HepG2 (cell line): Measurements from ENCODE around the gene TNXB. TPM values are rescaled to one million over a fixed set of nuclear protein-coding genes. Genes with fewer than 3 reads are reported as not detected.
A peak's percentile ranks its signal among the peaks of the same experiment; 100 is the strongest.

Source experiments
- ELF3 ChIP-seq: IDR thresholded peaks from 2 replicates; pipeline ENCODE4 v1.6.1; 2016; ENCODE audit warnings: missing genetic modification reagents, missing compliant biosample characterization
- HCFC1 ChIP-seq: fragments of 150-350 bp; IDR thresholded peaks from 2 replicates; pipeline ENCODE4 v1.6.1; 2014; ENCODE audit warnings: low read depth, low read length
- JUNB ChIP-seq: sonication (generic); formaldehyde crosslinking; IDR thresholded peaks from 2 replicates; pipeline ENCODE4 v1.8.0; 2022; ENCODE audit warnings: missing genetic modification reagents, mild to moderate bottlenecking, borderline replicate concordance
- KLF9 ChIP-seq: IDR thresholded peaks from 2 replicates; pipeline ENCODE4 v1.6.1; 2016; ENCODE audit warnings: low read depth
- MIXL1 ChIP-seq: IDR thresholded peaks from 2 replicates; pipeline ENCODE4 v1.6.1; 2016
- NAIF1 ChIP-seq: sonication (generic); formaldehyde crosslinking; IDR thresholded peaks from 2 replicates; pipeline ENCODE4 v1.5.0; 2020; ENCODE audit warnings: mild to moderate bottlenecking, missing genetic modification reagents, borderline replicate concordance
- PITX1 ChIP-seq: sonication (generic); formaldehyde crosslinking; IDR thresholded peaks from 2 replicates; pipeline ENCODE4 v1.5.1; 2020; ENCODE audit warnings: mild to moderate bottlenecking, missing genetic modification reagents
- SAFB2 ChIP-seq: sonication (generic); formaldehyde crosslinking; IDR thresholded peaks from 2 replicates; pipeline ENCODE4 v1.5.1; 2020; ENCODE audit warnings: missing genetic modification reagents, low read depth, mild to moderate bottlenecking, borderline replicate concordance
- SMAD1 ChIP-seq: sonication (generic); formaldehyde crosslinking; IDR thresholded peaks from 2 replicates; pipeline ENCODE4 v1.4.0; 2020; ENCODE audit warnings: missing genetic modification reagents, low read depth, mild to moderate bottlenecking, borderline replicate concordance
- SMAD9 ChIP-seq: sonication (generic); formaldehyde crosslinking; IDR thresholded peaks from 2 replicates; pipeline ENCODE4 v1.5.1; 2020; ENCODE audit warnings: mild to moderate bottlenecking, missing genetic modification reagents
- SOX6 ChIP-seq, 2 experiments: fragments of 450-650 bp in 1 of 2; sonication (generic) in 1 of 2; formaldehyde crosslinking in 1 of 2; IDR thresholded peaks; 2 replicates each; pipeline versions ENCODE4 v1.4.0 to v1.6.1; 2017 to 2020; ENCODE audit warnings: antibody characterized with exemption in 1 of 2, mild to moderate bottlenecking in 1 of 2, missing genetic modification reagents in 1 of 2
- SSRP1 ChIP-seq: IDR thresholded peaks from 2 replicates; pipeline ENCODE4 v1.6.1; 2016; ENCODE audit warnings: control low read depth
- THYN1 ChIP-seq: sonication (generic); formaldehyde crosslinking; IDR thresholded peaks from 2 replicates; pipeline ENCODE4 v1.8.1; 2023; ENCODE audit warnings: low read depth, mild to moderate bottlenecking, moderate library complexity, missing genetic modification reagents, borderline replicate concordance
- ZBTB33 ChIP-seq: sonication (generic); formaldehyde crosslinking; IDR thresholded peaks from 2 replicates; pipeline ENCODE4 v1.4.0; 2020; ENCODE audit warnings: missing genetic modification reagents
- ZFP82 ChIP-seq: sonication (generic); formaldehyde crosslinking; IDR thresholded peaks from 2 replicates; pipeline ENCODE4 v1.5.1; 2020; ENCODE audit warnings: mild to moderate bottlenecking, missing genetic modification reagents, borderline replicate concordance
- ZNF124 ChIP-seq: sonication (generic); formaldehyde crosslinking; IDR thresholded peaks from 2 replicates; pipeline ENCODE4 v1.4.0; 2020; ENCODE audit warnings: missing genetic modification reagents
- ZNF292 ChIP-seq: sonication (generic); formaldehyde crosslinking; IDR thresholded peaks from 2 replicates; pipeline ENCODE4 v1.8.1; 2022; ENCODE audit warnings: mild to moderate bottlenecking, low read depth, missing genetic modification reagents, borderline replicate concordance
- ZNF550 ChIP-seq: sonication (generic); formaldehyde crosslinking; IDR thresholded peaks from 2 replicates; pipeline ENCODE4 v1.4.0; 2020; ENCODE audit warnings: mild to moderate bottlenecking, missing genetic modification reagents, borderline replicate concordance
- ZNF776 ChIP-seq: sonication (generic); formaldehyde crosslinking; IDR thresholded peaks from 2 replicates; pipeline ENCODE4 v1.4.0; 2020; ENCODE audit warnings: mild to moderate bottlenecking, missing genetic modification reagents
- ZSCAN9 ChIP-seq: IDR thresholded peaks from 2 replicates; pipeline ENCODE4 v1.6.1; 2016; ENCODE audit warnings: borderline replicate concordance
- polyA plus RNA-seq, 8 experiments: library from polyadenylated mRNA; depleted of rRNA in 3 of 8; stranded (reverse) in 7 of 8; unstranded in 1 of 8; fragments of >200 nt; fragmentation: Illumina TruSeq in 4 of 8; extraction: Trizol in 4 of 8; gene quantifications; 2 replicates each; pipeline versions ENCODE4 v1.2.1 to v1.2.3, GENCODE V29; 2011 to 2016; ENCODE audit warnings: low read depth in 4 of 8, missing spikeins in 1 of 8, mixed read lengths in 1 of 8; ENCODE audit not compliant: insufficient read depth in 1 of 8
- total RNA-seq, 5 experiments: library from RNA; depleted of rRNA; stranded (reverse); fragments of >200 nt; fragmentation: Illumina TruSeq; extraction: Trizol; gene quantifications; 2 replicates each; pipeline ENCODE4 v1.2.3, GENCODE V29; 2016; ENCODE audit warnings: low read depth in 1 of 5
- TF ChIP-seq, protein P1 (sequence below), 2 experiments: sonication (generic) in 1 of 2; formaldehyde crosslinking in 1 of 2; IDR thresholded peaks; 2 replicates each; pipeline versions ENCODE4 v1.6.1 to v1.9.0; 2014 to 2022; ENCODE audit warnings: antibody characterized with exemption in 1 of 2, borderline replicate concordance in 1 of 2, inconsistent platforms in 1 of 2, low read depth in 1 of 2, missing genetic modification reagents in 1 of 2

Gene TNXB
- total and polyA plus RNA-seq, 2 of the 13 experiments (the other 11 are each of a cell fraction or from before 2014, with no cell fraction given): 1.6 to 2.7 TPM

GRCh38 chr6:32047855-32048766 lies 61.0 kb downstream of the TNXB start (continued):
- TF ChIP-seq, protein P1, sequence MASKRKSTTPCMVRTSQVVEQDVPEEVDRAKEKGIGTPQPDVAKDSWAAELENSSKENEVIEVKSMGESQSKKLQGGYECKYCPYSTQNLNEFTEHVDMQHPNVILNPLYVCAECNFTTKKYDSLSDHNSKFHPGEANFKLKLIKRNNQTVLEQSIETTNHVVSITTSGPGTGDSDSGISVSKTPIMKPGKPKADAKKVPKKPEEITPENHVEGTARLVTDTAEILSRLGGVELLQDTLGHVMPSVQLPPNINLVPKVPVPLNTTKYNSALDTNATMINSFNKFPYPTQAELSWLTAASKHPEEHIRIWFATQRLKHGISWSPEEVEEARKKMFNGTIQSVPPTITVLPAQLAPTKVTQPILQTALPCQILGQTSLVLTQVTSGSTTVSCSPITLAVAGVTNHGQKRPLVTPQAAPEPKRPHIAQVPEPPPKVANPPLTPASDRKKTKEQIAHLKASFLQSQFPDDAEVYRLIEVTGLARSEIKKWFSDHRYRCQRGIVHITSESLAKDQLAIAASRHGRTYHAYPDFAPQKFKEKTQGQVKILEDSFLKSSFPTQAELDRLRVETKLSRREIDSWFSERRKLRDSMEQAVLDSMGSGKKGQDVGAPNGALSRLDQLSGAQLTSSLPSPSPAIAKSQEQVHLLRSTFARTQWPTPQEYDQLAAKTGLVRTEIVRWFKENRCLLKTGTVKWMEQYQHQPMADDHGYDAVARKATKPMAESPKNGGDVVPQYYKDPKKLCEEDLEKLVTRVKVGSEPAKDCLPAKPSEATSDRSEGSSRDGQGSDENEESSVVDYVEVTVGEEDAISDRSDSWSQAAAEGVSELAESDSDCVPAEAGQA (IDR thresholded peaks at IDR 0.05; ENCODE audit: low read depth): peak; percentile 35; the same call in 1 of the 2 replicates
- TF ChIP-seq, protein P1 (CRISPR knock-in tag; IDR thresholded peaks at IDR 0.05; ENCODE audit: borderline replicate concordance): no peak
- no peak; the same call in 1 of the 2 replicates for TF ChIP-seq ZBTB33 (CRISPR knock-in tag)
- TF ChIP-seq KLF9 (CRISPR knock-in tag): no peak
- peak; percentile 77 for TF ChIP-seq ELF3
- TF ChIP-seq SMAD1 (CRISPR knock-in tag): no peak
- no peak for TF ChIP-seq JUNB
- TF ChIP-seq ZNF776: no peak; the same call in 1 of the 2 replicates
- no peak for TF ChIP-seq SMAD9
- no peak for TF ChIP-seq HCFC1
- peak; percentile 70 for TF ChIP-seq PITX1 (CRISPR knock-in tag)
- TF ChIP-seq ZFP82: 0 out of 2 replicates have a peak, but pooled peaks have one; percentile 18
- no peak; the same call in 1 of the 2 replicates for TF ChIP-seq MIXL1 (CRISPR knock-in tag)
- TF ChIP-seq ZNF124: peak; percentile 90
- peak; percentile 87; the same call in 1 of the 2 replicates for TF ChIP-seq ZSCAN9 (CRISPR knock-in tag)
- TF ChIP-seq ZNF292 (CRISPR knock-in tag): peak; percentile 90
- TF ChIP-seq SOX6 (IDR thresholded peaks at IDR 0.05): no peak
- peak; percentile 74 for TF ChIP-seq SOX6 (CRISPR knock-in tag; IDR thresholded peaks at IDR 0.05)
- no peak for TF ChIP-seq THYN1
- no peak; the same call in 1 of the 2 replicates for TF ChIP-seq ZNF550 (CRISPR knock-in tag)
- TF ChIP-seq SSRP1 (CRISPR knock-in tag): 0 out of 2 replicates have a peak, but pooled peaks have one; percentile 72
- TF ChIP-seq SAFB2: peak; percentile 53; the same call in 1 of the 2 replicates
- TF ChIP-seq NAIF1 (CRISPR knock-in tag): no peak
